OCI-LY3 (cell line): ENCODE data around the gene CFAP46.

Experiments used
- H2AFZ ChIP-seq: fragments of 200-600, 300-600 bp; shearing (Covaris generic); 2 replicates; pipeline ENCODE4 v1.6.0; 2014; ENCODE audit warnings: antibody characterized with exemption, low read depth, low read length
- H3K27ac ChIP-seq: fragments of 200-600, 300-600 bp; sonication (generic); 2 replicates; pipeline ENCODE4 v1.5.1; 2014; ENCODE audit warnings: mild to moderate bottlenecking, low read length, moderate library complexity, mixed read lengths
- H3K27me3 ChIP-seq: fragments of 200-600, 300-600 bp; sonication (generic); 2 replicates; pipeline ENCODE4 v1.6.1; 2014; ENCODE audit warnings: low read depth, low read length, mixed read lengths
- H3K36me3 ChIP-seq: fragments of 200-600, 300-600 bp; sonication (generic); replicated peaks from 2 replicates; pipeline ENCODE3; 2014; ENCODE audit warnings: low read depth, low read length, mixed read lengths
- H3K4me1 ChIP-seq: fragments of 300-600, 200-600 bp; sonication (generic); 2 replicates; pipeline ENCODE4 v1.6.1; 2014; ENCODE audit warnings: low read length, mixed read lengths
- H3K4me2 ChIP-seq: fragments of 200-600, 300-600 bp; sonication (generic); 2 replicates; pipeline ENCODE4 v1.6.1; 2014; ENCODE audit warnings: low read length, mixed read lengths
- H3K4me3 ChIP-seq: fragments of 300-600, 200-600 bp; sonication (generic); 2 replicates; pipeline ENCODE4 v1.5.1; 2014; ENCODE audit warnings: antibody characterized with exemption, mild to moderate bottlenecking, low read length, moderate library complexity
- H3K79me2 ChIP-seq: fragments of 300-600, 200-600 bp; shearing (Covaris generic); 2 replicates; pipeline ENCODE4 v1.6.1; 2014; ENCODE audit warnings: mild to moderate bottlenecking, low read length, mixed read lengths
- H3K9ac ChIP-seq: fragments of 300-600, 200-600 bp; shearing (Covaris generic); 2 replicates; pipeline ENCODE4 v1.6.0; 2014; ENCODE audit warnings: mild to moderate bottlenecking, low read length, moderate library complexity
- H3K9me3 ChIP-seq: fragments of 200-600, 300-600 bp; shearing (Covaris generic); 2 replicates; pipeline ENCODE4 v1.6.1; 2014; ENCODE audit warnings: low read length, mixed read lengths; ENCODE audit not compliant: insufficient read depth
- H4K20me1 ChIP-seq: fragments of 200-600, 300-600 bp; sonication (generic); 2 replicates; pipeline ENCODE4 v1.6.1; 2016; ENCODE audit warnings: low read length, mixed read lengths; ENCODE audit not compliant: insufficient read depth
- EZH2phosphoT487 ChIP-seq: fragments of 200-600 bp; shearing (Covaris generic); IDR thresholded peaks from 2 replicates; pipeline ENCODE4 v1.6.1; 2018; ENCODE audit warnings: antibody characterized with exemption, mixed run types, low read depth
- TF ChIP-seq, protein P1 (sequence below): fragments of 200-600, 300-600 bp; sonication (generic); IDR thresholded peaks from 2 replicates; pipeline ENCODE4 v1.5.1; 2014; ENCODE audit warnings: antibody characterized with exemption, low read length, low read depth

Gene CFAP46

DNA sequence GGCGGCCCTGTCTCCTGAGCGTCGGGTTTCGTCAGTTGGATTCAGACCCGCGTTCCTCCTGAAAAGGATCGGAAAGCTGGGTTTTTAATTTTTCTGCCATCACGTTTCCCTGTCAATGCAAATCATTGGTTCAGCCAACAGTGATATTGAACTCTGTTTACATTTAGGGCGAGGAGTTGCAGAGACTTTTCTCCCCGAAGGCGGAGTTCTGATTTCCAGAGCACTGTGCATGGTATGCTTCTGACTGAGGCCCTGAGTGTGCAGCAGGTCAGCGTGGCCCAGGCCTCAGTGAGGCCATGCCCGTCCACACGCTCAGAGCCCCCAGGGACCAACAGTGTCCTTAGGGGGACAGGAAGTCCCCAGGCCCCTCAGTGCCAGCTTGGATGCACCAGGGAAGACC, 183.5 kb downstream of the CFAP46 start:
- H3K9ac ChIP-seq = no peak overlapping the region
- no peaks in the 10 kb centered on the region for H3K79me2 ChIP-seq
- TF ChIP-seq EZH2phosphoT487 = no peak
- TF ChIP-seq, protein P1, sequence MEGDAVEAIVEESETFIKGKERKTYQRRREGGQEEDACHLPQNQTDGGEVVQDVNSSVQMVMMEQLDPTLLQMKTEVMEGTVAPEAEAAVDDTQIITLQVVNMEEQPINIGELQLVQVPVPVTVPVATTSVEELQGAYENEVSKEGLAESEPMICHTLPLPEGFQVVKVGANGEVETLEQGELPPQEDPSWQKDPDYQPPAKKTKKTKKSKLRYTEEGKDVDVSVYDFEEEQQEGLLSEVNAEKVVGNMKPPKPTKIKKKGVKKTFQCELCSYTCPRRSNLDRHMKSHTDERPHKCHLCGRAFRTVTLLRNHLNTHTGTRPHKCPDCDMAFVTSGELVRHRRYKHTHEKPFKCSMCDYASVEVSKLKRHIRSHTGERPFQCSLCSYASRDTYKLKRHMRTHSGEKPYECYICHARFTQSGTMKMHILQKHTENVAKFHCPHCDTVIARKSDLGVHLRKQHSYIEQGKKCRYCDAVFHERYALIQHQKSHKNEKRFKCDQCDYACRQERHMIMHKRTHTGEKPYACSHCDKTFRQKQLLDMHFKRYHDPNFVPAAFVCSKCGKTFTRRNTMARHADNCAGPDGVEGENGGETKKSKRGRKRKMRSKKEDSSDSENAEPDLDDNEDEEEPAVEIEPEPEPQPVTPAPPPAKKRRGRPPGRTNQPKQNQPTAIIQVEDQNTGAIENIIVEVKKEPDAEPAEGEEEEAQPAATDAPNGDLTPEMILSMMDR = no peak
- no peak overlapping the region for H2AFZ ChIP-seq
- no peak overlapping the region for H3K4me2 ChIP-seq
- no peaks in the 10 kb centered on the region for H3K36me3 ChIP-seq
- no peaks in the 10 kb centered on the region for H3K27me3 ChIP-seq
- H3K27ac ChIP-seq = no peak overlapping the region
- H4K20me1 ChIP-seq = no peaks in the 10 kb centered on the region
- H3K9me3 ChIP-seq = no peaks in the 10 kb centered on the region
- H3K4me1 ChIP-seq = no peaks in the 10 kb centered on the region
- H3K4me3 ChIP-seq = no peak overlapping the region
